ENCODE data around the gene KDM8.

GRCh38 chr16:27199736-27200135, 3.6 kb upstream of the KDM8 start:
- TF ChIP-seq EZH2 (IDR thresholded peaks at IDR 0.05) = no peak
- no peak for TF ChIP-seq POLR2AphosphoS5 (IDR thresholded peaks at IDR 0.05; ENCODE audit: borderline replicate concordance, low read depth, low read length)
- no peak for TF ChIP-seq FOXP2 (optimal IDR thresholded peaks at IDR 0.05; ENCODE audit: control extremely low read depth, extremely low read length, insufficient read depth)
